HPDE6-E6E7 (cell line): Measurements from ENCODE around the gene TYW1.
A peak's percentile ranks its signal among the peaks of the same experiment; 100 is the strongest.
"Not testable (repeated sequence)": the region's sequence is repeated elsewhere in the genome, so short reads cannot be mapped to it uniquely, and the experiment has no call there.

Source experiments
- DNase-seq: peaks from one replicate; pipeline ENCODE4 v3.0.0; 2011; ENCODE audit warnings: missing footprints; ENCODE audit errors: extremely low spot score

Gene TYW1

DNA sequence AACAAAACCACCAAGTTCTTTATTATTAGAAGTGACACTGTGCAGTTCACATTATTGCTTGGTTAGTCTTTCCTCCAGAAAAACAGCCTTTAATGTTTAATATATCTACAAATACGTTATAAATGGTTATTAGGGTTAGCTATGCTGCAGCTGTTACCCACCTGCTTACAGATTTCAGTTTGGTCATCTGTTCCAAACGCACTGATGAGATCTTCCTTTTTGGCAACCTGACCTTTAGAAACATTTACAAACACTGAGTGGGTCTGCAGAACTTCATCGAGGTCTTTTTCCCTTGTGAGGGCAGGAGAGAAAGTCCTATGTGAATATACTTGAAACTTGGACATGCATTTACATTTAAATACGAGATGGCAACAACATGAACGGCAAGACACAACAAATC lies 2.6 kb upstream of the TYW1 start:
- DNase-seq = not testable (repeated sequence)

DNA sequence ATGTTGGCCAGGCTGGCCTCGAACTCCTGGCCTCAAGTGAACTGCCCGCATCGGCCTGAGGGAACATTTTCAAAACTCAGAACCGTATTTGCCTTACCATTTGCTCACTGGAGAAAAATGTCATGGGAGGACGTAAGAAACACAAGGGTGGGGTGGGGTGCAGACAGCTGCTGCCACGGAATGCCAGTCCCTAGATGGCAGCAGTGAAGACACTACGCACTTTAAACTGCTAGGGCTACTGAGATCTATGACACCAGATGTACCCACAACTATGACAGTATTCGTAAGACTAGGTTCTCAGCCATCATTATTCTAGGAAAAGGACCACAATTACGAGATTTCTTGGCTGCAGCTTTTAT lies 2.0 kb upstream of the TYW1 start:
- not testable (repeated sequence) for DNase-seq

DNA sequence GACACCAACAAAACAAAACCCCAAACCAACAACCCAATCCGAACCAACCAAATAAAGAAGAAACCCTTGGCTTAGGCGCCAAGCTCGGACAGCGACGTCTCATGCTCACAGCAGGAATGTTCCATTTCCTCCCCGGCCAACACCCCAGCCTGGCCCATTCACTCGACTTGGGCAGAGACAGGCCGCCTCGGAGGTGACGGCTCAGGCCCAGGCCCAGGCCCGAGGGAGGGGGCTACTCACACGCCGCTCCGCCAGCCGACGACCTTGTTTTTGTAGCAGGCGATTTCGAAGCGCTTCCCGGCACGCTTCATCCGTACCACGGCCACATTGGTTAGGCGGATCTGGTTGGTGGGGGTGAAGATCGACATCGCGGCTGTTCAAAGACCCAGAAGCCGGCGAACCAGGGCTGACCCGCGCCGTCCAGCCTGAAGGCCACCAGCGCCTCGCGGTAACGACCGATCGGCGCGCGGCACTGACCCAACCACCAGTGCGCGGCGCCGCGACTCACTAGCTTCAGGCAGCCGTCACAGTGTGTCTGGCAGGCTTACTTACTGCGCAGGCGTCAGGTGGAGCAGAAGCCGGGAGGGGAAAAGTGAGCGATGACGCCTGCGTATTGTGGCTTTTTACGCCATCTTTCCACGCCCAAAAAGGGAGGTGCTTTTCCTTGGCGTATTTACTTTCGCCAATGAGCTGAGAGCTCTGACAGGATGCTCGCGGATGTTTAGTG lies 1.4 kb upstream of the TYW1 start, which contains the start of gene SBDS:
Gene SBDS (minus strand): TSS at position 537 of the 727 bp plus-strand sequence. CDS start 169 bp downstream, at position 368.
- peak; percentile 54 for DNase-seq

GRCh38 chr7:67000601-67001258 lies 4.1 kb downstream of the TYW1 start:
- not testable (repeated sequence) for DNase-seq

DNA sequence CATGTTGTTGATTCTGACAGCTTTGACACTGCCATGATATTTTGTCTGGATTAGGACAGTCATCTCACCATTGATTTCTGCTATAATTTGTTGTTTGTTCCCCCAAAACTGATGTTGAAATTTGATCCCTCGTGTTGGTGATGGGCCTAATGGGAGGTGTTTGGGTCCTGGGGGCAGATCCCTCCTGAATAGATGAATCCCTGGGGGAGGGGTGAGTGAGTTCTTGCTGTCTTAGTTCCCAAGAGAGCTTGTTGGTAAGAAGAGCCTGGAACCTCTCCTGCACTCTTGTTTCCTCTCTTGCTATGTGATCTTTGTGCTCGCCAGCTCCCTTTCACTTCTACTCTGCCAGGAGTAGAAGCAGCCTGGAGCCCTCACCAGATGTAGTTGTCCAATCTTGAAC lies 7.5 kb downstream of the TYW1 start:
- not testable (repeated sequence) for DNase-seq

DNA sequence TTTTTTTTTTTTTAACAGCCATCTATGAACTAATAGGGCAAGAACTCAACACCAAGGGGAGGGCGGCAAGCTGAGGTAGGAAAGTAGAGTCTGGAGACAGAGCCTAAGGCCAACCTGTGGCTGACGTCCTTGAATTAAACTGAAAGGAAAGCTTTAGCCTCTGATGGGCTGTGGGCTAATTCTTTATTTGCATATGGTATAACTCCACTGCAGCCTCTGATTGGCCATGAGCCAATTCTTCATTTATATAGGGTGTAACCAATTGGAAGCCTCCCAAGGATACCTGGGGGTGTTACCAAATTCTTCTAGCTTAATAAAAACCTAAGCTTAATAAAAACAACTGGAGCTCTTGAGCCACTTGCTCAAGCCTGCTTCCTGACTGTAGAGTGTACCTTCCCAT lies 10.3 kb downstream of the TYW1 start:
- DNase-seq = no peak

DNA sequence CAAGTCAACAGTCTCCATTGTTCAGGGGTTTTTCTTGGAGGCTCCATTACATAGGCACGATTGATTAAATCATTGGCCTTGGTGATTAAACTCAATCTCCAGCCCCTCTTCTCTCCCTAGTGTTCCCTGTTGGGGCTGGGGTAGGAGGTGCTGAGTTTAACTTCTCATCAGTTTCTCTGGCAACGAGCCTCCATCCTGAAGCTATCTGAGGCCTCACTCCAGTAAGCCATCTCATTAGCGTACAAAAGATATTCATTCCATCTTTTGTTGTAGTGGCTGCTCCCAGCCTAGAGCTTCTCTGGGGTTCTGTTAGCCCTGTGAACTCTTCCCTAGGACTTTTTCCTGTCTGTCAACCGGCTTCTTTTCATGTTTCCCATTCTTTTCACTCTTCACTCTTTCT lies 11.6 kb downstream of the TYW1 start:
- DNase-seq = no peak

GRCh38 chr7:67009677-67010076 lies 13.0 kb downstream of the TYW1 start:
- DNase-seq = not testable (repeated sequence)

- DNase-seq = not testable (repeated sequence)
Measured at GRCh38 chr7:67014076-67014622, 17.5 kb downstream of the TYW1 start.

GRCh38 chr7:67017971-67018370 lies 21.3 kb downstream of the TYW1 start:
- DNase-seq = not testable (repeated sequence)

- DNase-seq = no peak
Measured at GRCh38 chr7:67018940-67019339, 22.3 kb downstream of the TYW1 start.

GRCh38 chr7:67019562-67020390 lies 23.1 kb downstream of the TYW1 start:
- no peak for DNase-seq

DNA sequence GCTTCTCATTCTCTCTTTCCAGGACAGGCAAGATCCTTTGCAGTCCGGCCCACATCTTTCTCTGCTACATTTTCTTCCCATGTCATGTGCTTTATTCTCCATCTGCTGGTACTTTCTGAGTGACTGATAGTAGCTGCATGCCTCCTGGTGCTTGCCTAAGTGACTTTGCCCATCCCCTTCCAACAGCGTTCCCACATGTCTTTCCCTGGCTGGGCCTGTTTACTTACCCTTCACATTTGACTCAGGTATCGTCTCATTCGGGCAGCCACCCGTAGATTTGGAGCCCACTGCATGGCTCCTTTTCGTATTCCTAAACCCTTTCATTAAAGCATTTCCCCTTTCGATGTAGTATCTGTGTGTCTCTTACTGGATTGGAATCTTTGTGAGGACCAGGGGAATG lies 24.6 kb downstream of the TYW1 start:
- no peak for DNase-seq

- no peak for DNase-seq
Measured at GRCh38 chr7:67022511-67022910, 25.9 kb downstream of the TYW1 start.

DNA sequence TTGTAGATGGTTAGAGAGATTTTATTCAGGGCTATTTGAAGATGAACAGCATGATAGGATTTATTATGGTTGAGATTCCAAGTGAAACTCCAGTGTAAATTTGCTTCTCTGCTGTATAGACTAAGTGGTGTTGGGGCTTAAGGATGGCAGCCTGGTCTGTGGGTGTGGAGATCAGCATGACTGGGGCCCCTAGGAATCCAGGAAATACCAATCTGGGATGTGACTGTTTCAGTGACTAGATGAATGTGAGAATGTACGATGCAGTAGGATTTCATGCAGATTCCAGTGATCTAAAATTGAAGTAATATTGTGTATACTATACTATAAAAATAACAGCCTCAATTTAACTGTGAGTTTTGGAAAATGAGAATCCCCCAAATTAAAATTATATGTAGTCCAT lies 28.8 kb downstream of the TYW1 start:
- not testable (repeated sequence) for DNase-seq

- DNase-seq = not testable (repeated sequence)
Measured at GRCh38 chr7:67031685-67032084, 35.1 kb downstream of the TYW1 start.

DNA sequence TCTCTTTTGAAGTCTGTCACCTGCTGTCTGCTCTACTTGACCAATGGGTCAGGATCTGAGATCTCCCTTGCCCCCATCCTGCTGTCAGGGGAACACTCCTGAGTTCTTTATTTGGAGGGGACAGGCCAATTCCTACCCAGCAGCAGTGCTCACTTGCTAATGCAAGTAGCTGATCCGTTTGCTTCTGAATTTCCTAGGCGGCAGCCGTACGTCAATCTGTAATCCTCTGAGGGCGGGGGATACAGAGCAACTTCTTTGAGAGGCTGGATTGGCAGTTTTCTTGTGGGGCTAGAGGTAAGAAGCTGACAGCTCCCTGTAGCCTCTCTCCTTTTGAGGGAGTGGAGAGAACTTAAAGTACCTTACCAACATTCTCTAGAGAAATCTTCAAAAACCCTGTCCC lies 36.6 kb downstream of the TYW1 start:
- DNase-seq = no peak

DNA sequence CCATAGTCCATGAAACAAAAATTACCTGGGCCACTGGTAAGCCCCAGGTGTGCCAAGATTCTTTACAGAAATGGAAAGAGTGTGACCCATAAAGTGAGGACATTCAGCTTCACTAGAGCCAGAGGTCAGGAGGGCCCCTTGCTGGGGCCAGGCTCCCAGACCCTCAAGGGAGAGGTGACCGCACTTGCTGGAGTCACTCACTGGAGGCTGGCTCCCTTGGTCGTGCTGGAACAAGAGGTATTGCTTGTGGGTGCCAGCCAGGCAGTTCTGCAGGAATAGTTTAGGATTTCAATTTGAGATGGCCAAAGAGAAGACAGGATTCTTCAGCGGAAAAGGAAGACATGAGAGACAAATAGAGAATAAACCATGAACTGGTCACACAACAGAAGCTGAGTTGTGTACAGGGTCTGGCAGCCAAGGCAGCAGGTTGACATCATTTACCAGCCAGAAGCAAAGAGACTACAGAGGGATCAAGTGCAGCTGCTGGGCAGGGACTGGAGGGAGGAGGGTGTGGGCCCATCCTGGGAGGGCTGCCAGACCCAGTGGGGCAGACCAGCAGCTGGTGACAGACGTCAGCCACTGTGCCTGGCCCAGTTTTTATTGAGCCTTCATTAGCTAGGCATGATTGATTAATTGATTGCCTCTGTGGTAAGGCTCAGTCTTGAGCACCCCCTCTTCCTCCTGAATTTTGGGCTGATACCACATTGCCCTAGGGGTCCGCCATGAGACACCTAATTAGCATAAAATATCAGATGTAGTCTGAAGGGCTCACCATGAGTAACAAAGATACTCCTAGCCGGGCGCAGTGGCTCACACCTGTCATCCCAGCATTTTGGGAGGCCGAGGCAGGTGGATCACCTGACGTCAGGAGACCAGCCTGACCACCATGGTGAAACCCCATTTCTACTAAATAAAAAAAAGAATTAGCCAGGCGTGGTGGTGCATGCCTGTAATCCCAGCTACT lies 40.1 kb downstream of the TYW1 start:
- DNase-seq = not testable (repeated sequence)

DNA sequence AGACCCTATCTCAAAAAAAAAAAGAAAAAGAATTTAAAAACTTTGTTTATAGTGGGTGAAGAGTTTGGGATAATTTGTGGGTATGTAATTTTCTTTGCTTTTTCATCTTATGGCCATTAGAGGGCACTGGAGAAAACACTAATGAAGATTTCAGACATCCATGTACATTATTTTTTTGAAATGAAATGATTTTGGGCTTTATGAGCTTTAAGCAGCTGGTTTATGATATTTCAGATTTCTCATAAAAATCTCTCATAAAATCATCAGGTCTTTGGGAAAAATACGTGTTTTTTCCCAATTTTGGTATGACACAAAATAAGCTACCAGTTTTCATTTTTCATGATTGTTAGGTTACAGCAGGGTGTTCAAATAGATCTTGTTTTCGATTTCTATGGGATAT lies 44.2 kb downstream of the TYW1 start:
- not testable (repeated sequence) for DNase-seq

- not testable (repeated sequence) for DNase-seq
Measured at GRCh38 chr7:67042781-67043558, 46.3 kb downstream of the TYW1 start.
